GM12892 (cell line): Measurements from ENCODE around the gene RAB3GAP2.

ENCODE experiments used
- DNase-seq: peaks from one replicate; pipeline ENCODE4 v3.0.0; 2011; ENCODE audit not compliant: insufficient read length
- FAIRE-seq: peaks from 2 replicates; lab custom pipeline; 2011; peaks lifted over from hg19 to GRCh38; lab: Jason Lieb, UNC
- POLR2A ChIP-seq: IDR thresholded peaks from 2 replicates; pipeline ENCODE4 v1.6.1; 2011; ENCODE audit warnings: low read depth, low read length, control low read depth
- POLR2AphosphoS5 ChIP-seq: IDR thresholded peaks from 2 replicates; pipeline ENCODE4 v1.6.1; 2011; ENCODE audit warnings: low read depth, low read length, control low read depth
- TAF1 ChIP-seq: IDR thresholded peaks from 2 replicates; pipeline ENCODE4 v1.6.1; 2011; ENCODE audit warnings: low read depth, mild to moderate bottlenecking, control low read depth, low read length, borderline replicate concordance

RAB3GAP2 gene

DNA sequence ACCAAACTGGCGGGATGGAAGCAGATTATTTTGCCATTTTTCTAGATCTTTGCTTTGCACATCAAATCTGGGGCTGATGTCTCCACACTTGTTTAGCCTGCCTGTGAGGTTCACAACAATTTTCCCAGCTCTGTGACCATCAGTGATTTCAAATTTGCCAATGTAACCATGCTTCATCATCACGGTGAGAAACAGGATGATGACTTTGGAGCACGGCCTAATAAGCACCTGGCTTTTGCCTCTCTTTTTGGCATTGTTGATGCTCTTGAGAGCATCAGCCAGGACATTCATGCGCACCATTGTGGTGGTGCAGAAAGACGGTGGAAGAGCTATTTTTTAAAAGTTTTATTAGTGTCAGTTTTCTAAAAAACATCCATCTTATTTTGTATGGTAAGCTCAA, 128.2 kb downstream of the RAB3GAP2 start:
- TF ChIP-seq TAF1 (no peak), POLR2A (no peak), POLR2AphosphoS5 (no peak)
- no peak for FAIRE-seq

GRCh38 chr1:220139966-220140365, 132.3 kb downstream of the RAB3GAP2 start:
- DNase-seq (no peak), FAIRE-seq (no peak)

More for the DNA sequence above, 128.2 kb downstream of the RAB3GAP2 start:
- DNase-seq, result no peak

GRCh38 chr1:220137019-220137786, 135.1 kb downstream of the RAB3GAP2 start:
- TF ChIP-seq POLR2AphosphoS5, result no peak
- TF ChIP-seq POLR2A, result no peak
- no peak for TF ChIP-seq TAF1
- DNase-seq (no peak), FAIRE-seq (no peak)

More at GRCh38 chr1:220139966-220140365, 132.3 kb downstream of the RAB3GAP2 start:
- TF ChIP-seq POLR2AphosphoS5, result no peak
- no peak for TF ChIP-seq POLR2A
- no peak for TF ChIP-seq TAF1

GRCh38 chr1:220135755-220136154, 136.5 kb downstream of the RAB3GAP2 start:
- FAIRE-seq, result no peak

DNA sequence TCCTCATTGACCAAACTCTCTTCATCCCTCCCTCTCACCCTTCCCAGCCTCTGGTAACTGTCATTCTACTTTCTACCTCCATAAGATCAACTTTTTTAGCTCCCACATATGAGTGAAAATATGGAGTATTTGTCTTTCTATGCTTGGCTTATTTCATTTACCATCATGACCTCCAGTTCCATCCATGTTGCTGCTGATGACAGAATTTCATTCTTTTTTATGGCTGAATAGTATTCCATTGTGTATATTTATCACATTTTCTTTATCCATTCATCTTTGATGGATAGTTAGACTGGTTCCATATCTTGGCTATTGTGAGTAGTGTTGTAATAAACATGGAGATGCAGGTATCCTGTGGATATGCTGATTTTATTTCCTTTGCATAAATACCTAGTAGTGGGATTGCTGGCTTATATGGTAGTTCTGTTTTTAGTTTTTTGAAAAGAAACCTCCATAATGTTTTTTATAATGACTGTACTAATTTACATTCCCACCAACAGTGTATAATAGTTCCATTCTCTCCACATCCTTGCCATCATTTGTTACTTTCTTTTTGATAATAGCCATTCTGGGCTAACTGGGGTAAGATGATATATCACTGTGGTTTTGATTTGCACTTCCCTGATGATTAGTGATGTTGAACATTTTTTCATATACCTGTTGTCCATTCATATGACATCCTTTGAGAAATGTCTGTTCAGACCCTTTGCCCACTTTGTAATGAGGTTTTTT, 142.6 kb downstream of the RAB3GAP2 start:
- TF ChIP-seq POLR2AphosphoS5 (no peak), TAF1 (no peak), POLR2A (no peak)
- FAIRE-seq (no peak), DNase-seq (no peak)

More at GRCh38 chr1:220135755-220136154, 136.5 kb downstream of the RAB3GAP2 start:
- DNase-seq, result no peak
- TF ChIP-seq TAF1 (no peak), POLR2AphosphoS5 (no peak), POLR2A (no peak)

- DNase-seq (no peak), FAIRE-seq (no peak)
- TF ChIP-seq TAF1 (no peak), POLR2AphosphoS5 (no peak), POLR2A (no peak)
Observed at GRCh38 chr1:220127076-220127475, 145.2 kb downstream of the RAB3GAP2 start.

DNA sequence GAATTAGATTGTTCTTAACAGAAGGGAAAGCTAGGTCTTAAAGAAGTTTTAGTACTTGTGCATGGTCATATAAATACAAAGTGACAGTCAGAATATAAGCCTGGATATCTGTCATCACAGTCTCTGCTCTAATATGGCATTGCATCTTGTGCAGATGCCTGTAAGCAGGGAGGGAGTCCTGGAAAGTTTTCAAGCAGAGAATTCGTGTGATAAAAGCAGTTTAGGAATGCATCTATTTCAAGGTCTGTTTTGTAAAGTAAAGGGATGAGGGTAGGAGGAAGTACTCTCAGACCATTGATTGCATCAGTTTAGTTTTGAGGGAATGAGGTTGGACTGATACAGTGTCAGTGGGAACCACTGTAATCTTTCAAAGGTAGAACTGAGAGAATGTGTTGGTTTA, 147.7 kb downstream of the RAB3GAP2 start:
- DNase-seq (no peak), FAIRE-seq (no peak)
- TF ChIP-seq POLR2A (no peak), POLR2AphosphoS5 (no peak), TAF1 (no peak)

DNA sequence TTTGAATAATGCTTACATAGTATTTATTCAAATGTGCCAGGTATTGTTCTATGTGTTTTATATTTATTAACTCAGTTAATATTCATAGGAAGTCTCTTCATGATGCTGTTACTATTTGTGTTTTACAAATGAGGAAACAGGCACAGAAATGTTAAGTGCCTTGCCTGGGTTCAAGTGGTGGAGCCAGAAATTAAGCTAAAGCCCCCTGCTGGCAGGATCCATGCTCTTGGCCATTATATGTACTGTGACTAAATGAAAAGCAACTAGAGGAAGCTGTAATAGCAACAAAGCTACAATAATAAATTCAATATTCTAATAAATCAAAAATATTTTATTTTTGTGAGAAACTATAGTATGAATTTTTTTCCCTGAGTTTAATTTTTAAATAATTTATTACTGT, 148.4 kb downstream of the RAB3GAP2 start:
- FAIRE-seq (no peak), DNase-seq (no peak)
- TF ChIP-seq POLR2A, result no peak

DNA sequence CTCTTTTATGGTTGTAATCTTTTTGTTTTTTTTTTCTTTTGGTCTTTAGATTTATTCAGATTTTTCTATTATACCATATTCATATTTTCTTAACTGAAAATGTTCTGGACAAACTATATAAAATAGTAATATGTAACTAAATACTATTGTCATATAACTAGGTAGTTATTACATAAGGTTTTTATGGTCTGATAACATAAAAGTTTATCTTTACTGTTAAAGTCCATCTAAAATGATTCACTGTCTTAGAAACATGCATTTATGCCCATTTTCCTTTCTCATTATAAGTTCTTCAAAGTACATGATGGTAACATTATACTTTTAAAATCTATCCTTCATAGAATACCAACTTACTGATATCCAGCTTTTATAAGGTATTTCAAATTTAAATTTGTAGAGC, 149.2 kb downstream of the RAB3GAP2 start:
- no peak for TF ChIP-seq POLR2AphosphoS5
- FAIRE-seq, result no peak
- no peak for DNase-seq

GRCh38 chr1:220121791-220122530, 150.3 kb downstream of the RAB3GAP2 start:
- TF ChIP-seq POLR2AphosphoS5 (no peak), POLR2A (no peak), TAF1 (no peak)
- DNase-seq, result no peak
- no peak for FAIRE-seq

GRCh38 chr1:220119043-220119512, 153.2 kb downstream of the RAB3GAP2 start:
- FAIRE-seq (no peak), DNase-seq (no peak)
- TF ChIP-seq POLR2AphosphoS5, result no peak
- no peak for TF ChIP-seq POLR2A
- no peak for TF ChIP-seq TAF1
